GM12865 (cell line): ENCODE data around the gene KRT31.
"Not testable (repeated sequence)": the region's sequence is repeated elsewhere in the genome, so short reads cannot be mapped to it uniquely, and the experiment has no call there.

Experiments
- DNase-seq: peaks from one replicate; pipeline ENCODE4 v3.0.0; 2010; ENCODE audit warnings: low read depth
- H3K4me3 ChIP-seq: 2 replicates; pipeline ENCODE4 v1.5.1; 2011; ENCODE audit warnings: mild to moderate bottlenecking, low read depth, low read length, control low read depth
- TF ChIP-seq, protein P1 (sequence below): IDR thresholded peaks from 2 replicates; pipeline ENCODE4 v1.5.1; 2011; ENCODE audit warnings: low read length, control low read depth, low read depth, inconsistent platforms; ENCODE audit not compliant: insufficient read depth; ENCODE audit errors: missing control alignments

Gene KRT31

DNA sequence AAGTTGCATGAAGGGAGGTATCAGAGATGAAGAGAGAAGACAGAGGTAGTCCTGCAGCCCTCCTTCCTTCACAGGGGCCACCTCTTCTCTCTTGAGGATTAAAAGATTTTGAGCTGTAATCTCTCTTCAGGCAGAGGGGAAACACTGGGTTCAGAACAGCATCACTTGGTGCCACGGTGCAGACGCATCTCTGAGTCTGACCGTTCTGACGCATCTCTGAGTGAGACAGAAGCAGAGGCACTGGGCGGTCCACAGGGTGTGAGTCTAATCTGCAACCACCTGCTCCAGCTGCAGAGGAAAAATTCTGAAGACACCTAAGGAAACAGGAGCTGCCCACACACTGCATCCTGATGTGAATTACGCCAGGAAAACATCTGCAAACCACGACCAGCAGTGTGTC lies 32.3 kb upstream of the KRT31 start:
- no peak overlapping the region for H3K4me3 ChIP-seq
- DNase-seq, result no peak
- TF ChIP-seq, protein P1, sequence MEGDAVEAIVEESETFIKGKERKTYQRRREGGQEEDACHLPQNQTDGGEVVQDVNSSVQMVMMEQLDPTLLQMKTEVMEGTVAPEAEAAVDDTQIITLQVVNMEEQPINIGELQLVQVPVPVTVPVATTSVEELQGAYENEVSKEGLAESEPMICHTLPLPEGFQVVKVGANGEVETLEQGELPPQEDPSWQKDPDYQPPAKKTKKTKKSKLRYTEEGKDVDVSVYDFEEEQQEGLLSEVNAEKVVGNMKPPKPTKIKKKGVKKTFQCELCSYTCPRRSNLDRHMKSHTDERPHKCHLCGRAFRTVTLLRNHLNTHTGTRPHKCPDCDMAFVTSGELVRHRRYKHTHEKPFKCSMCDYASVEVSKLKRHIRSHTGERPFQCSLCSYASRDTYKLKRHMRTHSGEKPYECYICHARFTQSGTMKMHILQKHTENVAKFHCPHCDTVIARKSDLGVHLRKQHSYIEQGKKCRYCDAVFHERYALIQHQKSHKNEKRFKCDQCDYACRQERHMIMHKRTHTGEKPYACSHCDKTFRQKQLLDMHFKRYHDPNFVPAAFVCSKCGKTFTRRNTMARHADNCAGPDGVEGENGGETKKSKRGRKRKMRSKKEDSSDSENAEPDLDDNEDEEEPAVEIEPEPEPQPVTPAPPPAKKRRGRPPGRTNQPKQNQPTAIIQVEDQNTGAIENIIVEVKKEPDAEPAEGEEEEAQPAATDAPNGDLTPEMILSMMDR, result no peak

DNA sequence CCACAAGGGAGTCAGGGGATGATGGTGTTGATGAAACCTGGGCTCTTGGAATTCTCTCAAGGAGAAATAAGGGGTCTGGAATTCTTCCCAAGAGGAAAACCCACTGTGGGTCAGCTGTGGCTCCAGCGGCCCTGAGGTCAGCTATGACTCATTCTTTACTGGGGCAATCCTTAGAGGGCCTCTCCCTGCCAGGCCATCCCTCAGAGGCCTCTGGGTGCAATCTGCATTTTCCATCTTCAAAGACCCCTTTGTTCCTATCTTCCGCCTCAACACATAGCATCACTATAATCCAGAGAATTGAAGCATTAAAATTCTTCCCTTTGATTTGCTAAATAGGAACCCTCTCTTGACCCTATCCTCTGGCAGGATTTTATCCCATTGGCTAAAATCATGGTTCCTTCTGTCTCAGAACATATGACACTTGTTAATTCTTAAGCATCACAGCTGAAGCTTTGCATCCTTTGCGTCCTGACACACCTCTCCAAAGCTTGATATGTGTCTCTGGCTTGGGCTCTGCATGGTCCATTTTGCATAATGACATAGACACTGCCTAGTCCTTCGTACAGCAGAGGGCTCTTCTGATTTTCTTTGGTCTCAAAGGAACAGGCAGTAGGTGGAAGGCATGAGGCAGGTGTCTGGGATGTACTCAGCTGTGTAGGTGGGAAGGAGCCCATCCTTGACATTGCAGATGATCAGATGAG lies 31.3 kb upstream of the KRT31 start:
- TF ChIP-seq, protein P1, result no peak
- H3K4me3 ChIP-seq, result no peak overlapping the region
- DNase-seq, result no peak

DNA sequence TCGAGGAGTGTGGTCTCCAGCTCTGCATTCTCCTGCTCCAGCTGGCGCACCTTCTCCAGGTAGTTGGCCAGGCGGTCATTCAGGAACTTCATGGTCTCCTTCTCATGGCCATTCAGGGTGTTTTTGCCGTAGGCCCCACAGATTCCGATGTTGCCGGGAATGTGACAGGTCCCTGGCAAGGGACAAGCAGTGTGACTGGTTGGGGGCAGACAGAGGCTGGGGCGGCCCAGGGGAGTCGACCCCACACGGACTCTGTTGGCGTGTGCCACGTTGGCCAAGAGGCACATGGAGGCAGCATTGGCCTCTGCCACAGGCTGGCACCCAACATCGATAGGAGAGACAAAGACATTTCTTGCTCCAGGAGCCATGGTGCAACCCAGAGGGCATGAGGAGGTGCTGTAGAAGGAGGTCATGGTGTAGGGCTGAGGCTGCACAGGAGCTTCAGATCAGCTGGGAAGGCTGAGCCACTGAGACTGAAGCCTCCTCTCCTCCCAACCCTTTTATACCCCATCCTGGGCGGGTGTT lies 26.8 kb upstream of the KRT31 start, which contains the start of gene KRT37:
Gene KRT37 (minus strand): TSS at position 475 of the 525 bp plus-strand sequence. CDS start 62 bp downstream, at position 413.
- no peak for DNase-seq
- no peak within 1 kb of the TSS for H3K4me3 ChIP-seq
- TF ChIP-seq, protein P1, result no peak

DNA sequence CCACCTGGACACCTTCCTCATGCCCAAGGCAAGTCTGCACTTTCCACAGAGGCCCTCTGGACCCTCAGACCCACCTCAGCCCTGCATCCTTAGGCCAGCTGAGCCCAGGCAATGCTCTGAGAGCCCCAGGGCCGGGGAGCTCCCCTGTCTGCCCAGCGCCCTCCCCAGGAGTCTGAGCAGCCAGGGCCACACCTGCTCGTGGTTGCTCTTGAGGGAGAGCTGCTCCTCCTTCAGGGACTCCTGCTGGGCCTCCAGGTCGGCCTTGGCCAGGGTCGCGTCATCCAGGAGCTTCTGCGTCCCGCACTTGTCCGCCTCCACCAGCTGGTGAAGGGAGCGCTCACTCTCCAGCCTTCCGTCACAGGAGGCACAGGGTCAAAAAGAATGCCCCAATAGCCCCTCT lies 25.2 kb upstream of the KRT31 start:
- H3K4me3 ChIP-seq, DNase-seq: not testable (repeated sequence)

DNA sequence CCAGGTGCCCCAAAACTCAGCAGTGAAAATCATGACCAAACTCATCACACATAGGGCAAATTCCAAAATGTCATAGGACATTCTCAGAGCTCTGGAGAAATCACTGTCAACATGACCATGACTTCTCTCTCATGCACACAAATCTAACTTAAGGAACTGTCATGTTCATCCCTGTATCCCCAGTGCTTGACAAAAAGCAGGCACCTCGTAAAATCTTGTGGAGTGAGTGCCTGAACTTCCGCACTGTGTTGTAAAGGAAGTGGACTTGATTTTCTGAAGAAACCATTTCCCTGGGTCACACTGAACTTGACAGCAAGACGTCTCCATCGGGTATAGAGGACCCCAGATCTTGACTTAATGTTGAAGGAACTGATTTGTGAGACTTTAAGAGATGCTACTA lies 24.2 kb upstream of the KRT31 start:
- no peak overlapping the region for H3K4me3 ChIP-seq
- no peak for DNase-seq
- TF ChIP-seq, protein P1, result no peak

DNA sequence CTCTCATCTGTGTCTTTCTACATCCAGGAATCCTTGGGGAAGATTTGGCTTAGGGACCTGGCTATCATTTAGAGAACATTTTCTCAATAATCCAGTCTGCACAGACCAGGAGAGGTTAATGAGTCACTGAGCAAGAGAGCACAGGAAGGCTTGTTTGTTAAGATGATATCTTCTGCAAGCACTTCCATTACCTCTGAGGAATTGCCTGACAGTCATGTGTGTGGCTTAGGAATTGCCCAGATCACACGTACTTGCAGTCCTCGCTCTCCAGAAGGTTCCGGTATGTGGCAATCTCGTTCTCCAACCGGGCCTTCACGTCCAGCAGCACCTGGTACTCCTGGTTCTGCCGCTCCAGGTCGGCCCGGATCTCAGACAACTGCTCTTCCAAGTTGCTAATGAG lies 23.7 kb upstream of the KRT31 start:
- no peak overlapping the region for H3K4me3 ChIP-seq
- TF ChIP-seq, protein P1, result no peak
- no peak for DNase-seq

DNA sequence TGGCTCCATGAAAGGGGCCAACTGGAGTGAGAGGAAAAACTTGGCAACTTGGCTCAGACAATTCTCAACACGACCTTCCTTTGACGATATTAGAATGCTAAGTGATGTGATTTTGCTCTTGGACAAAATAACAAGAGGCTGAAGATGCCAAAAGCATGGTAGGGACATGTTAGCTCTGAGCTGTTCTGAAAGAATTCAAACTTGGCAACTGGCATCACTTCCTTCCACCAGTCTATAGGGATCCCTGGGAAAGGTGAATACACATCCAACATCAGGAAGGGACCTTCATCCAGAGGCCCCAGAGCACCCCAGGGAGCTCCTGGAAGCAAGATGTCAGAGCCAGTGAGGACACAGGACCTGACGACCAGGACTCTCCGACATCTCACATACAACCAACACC lies 22.7 kb upstream of the KRT31 start:
- DNase-seq, result no peak
- TF ChIP-seq, protein P1, result no peak
- H3K4me3 ChIP-seq, result no peak overlapping the region
